GM20431 (cell line): ENCODE results near the gene PNISR.

Source experiments
- in situ Hi-C: fragments of 300-500 bp; cut with MseI, MboI; formaldehyde crosslinking; loops from one replicate; pipeline ENCODE4 v1.15.0; 2020; ENCODE audit warnings: low sequenced_read_pairs; ENCODE audit not compliant: unreplicated experiment

The PNISR gene, protein sequence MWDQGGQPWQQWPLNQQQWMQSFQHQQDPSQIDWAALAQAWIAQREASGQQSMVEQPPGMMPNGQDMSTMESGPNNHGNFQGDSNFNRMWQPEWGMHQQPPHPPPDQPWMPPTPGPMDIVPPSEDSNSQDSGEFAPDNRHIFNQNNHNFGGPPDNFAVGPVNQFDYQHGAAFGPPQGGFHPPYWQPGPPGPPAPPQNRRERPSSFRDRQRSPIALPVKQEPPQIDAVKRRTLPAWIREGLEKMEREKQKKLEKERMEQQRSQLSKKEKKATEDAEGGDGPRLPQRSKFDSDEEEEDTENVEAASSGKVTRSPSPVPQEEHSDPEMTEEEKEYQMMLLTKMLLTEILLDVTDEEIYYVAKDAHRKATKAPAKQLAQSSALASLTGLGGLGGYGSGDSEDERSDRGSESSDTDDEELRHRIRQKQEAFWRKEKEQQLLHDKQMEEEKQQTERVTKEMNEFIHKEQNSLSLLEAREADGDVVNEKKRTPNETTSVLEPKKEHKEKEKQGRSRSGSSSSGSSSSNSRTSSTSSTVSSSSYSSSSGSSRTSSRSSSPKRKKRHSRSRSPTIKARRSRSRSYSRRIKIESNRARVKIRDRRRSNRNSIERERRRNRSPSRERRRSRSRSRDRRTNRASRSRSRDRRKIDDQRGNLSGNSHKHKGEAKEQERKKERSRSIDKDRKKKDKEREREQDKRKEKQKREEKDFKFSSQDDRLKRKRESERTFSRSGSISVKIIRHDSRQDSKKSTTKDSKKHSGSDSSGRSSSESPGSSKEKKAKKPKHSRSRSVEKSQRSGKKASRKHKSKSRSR

DNA sequence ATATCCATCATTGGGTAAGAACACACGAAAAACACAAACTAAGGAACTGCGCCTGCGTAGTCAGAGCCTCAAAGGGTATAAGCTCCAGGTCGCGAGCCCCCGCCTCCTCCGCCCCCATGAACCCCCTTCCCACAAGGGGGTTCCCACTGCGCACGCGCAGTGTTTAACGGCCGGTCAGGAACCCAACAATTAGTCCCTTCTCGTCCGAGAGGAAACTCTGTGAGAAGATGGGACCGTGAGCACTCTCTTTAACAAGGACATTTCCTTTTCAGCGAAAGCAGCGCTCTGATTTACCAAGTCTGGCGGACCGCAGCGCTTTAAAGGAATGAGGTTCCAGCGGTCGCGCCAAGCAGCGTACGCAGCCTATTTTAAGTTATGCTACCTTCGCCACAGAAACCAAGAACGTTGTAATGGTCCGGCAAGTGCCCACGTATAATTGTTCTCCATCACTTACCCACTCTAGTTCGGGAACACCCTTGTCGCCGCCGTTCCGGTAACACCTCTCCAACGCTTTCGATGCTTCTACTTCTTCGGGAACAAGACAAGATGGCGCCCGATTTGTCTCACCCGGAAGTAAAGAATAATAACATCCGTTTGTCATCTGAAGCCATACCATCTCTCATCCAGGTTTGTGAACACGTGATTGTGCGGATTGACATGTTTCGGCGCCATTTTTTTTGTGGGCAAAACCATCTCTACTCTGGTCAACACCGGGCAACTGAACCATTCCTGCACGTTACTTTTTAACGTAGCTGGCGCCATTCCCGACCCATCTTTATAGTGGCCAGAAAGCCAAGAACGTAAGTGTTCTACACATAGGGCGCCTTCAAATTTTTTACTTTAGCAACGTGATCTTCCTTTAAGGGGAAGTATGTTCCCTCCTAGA, at the start of gene PNISR:
PNISR (minus strand) TSS at position 548 of the 886 bp plus-strand sequence. CDS start 10,649 bp downstream, outside the sequence.
- in situ Hi-C loops: no loop called here

DNA sequence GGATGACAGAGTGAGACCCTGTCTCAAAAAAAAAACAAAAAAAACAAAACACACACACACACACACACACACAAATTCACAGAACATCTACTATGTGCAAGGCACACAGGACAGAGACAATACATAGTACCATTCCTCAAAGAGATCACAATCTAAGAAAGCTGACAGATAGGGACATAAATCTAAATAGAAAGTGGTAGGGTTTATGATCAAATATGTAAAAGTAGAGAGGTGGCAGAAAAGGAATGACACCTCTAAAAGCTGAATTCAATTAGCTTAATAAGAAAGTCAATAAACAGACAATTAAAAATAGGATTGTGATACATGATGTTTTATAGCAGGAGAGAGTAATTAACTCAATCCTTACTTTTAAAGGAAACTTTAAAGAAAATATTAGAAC, 48.6 kb upstream of the PNISR start:
- in situ Hi-C loops: loop anchor here (25.0 kb wide), 1 partner anchor 264 kb away; no protein-coding TSS in a partner anchor

DNA sequence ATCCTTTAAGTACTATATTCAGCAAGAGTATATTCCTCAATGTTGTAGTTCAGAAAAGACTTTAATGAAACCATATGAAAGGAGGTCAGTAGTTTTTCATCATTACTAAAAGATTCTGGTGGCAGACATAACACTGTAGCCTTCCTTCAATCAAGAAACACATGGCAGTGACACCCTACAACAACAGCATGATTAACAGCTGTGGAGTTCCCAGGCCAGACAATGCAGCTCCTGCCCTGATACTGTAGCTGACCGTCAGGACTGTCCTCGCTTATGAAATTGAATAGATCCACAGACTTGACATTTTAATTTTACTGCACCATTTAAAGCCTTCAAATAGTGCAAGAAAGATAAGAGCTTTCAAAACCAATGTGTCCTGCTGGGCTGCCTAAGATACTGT, 46.5 kb upstream of the PNISR start:
- in situ Hi-C loops: loop anchor here (25.0 kb wide), 1 partner anchor 266 kb away; no protein-coding TSS in a partner anchor

DNA sequence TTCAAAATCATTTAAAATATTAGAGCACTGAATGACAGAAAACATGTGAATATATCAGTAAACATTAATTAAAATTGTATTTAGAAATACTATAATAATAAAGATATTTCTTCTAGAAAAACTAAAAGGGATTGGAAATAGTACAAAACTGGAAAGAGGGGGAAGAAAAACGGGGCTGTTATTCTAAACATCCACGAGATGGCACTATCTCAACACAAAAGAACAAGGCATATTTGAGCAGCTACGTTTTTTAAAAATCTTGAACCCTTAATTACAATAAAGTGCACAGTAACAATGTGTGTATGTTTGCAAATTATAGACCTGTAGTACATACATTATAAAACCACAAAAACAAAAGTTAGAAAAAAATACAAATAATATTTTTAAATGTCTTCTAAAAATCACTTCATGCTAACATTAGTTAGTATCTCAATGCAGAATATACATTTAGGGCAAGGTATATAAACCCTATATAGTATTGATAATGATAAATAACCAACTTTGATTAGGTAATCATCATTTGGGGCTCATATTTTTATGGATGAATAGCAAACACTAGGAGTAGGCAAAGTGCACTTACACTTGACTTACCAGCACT, 42.5 kb upstream of the PNISR start:
- in situ Hi-C loops: loop anchor here (25.0 kb wide), 1 partner anchor 270 kb away; no protein-coding TSS in a partner anchor

DNA sequence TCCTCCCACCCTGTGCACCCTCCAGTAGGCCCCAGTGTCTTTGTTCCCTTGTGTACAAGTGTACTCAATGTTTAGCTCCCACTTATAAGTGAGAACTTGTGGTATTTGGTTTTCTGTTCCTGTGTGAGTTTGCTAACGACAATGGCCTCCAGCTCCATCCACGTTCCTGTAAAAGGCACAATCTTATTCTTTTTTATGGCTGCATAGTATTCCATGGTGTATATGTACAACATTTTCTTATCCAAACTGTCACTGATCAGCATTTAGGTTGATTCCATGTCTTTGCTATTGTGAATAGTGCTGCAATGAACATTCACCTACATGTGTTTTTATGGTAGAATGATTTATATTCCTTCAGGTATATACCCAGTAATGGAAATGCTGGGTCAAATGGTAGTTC, 34.0 kb upstream of the PNISR start:
- in situ Hi-C loops: loop anchor here (25.0 kb wide), 1 partner anchor 278 kb away; no protein-coding TSS in a partner anchor

DNA sequence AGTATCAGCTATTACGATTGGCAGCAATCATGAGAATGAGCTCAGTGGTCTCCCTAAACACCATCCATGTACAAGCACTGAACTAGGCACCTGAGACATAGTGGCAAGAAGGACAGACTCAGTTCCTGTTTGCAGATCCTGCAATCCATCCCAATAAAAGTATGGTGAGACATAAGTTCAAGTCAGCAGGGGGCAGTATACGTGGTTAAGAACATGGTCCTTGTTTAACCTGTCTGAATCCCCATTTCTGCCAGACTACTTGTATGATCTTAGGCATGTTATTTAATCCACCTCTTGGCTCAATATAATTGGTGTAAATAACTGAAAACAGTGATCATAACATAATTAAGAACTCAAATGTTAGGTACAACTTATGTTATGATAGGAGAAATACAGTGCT, 33.2 kb upstream of the PNISR start:
- in situ Hi-C loops: loop anchor here (25.0 kb wide), 1 partner anchor 279 kb away; no protein-coding TSS in a partner anchor

DNA sequence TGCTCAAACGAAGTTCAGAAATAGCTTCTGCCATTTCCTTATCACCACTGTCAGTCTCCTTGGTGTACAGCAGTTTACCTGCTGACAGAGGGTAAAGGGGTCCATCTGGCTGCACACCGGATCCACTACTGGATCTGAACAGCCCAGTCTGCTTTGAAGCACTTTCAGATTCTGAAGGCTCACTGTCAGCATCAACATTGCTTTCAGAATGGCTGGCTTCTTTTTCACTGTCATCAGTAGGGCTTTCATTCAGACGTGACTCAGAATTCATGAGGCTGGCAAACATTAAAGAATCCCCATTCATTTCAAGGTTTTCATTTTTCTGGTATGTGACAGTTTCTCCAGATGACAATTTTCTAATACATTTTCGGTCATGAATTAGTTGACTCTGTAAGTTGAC, 21.0 kb upstream of the PNISR start:
- in situ Hi-C loops: no loop called here

DNA sequence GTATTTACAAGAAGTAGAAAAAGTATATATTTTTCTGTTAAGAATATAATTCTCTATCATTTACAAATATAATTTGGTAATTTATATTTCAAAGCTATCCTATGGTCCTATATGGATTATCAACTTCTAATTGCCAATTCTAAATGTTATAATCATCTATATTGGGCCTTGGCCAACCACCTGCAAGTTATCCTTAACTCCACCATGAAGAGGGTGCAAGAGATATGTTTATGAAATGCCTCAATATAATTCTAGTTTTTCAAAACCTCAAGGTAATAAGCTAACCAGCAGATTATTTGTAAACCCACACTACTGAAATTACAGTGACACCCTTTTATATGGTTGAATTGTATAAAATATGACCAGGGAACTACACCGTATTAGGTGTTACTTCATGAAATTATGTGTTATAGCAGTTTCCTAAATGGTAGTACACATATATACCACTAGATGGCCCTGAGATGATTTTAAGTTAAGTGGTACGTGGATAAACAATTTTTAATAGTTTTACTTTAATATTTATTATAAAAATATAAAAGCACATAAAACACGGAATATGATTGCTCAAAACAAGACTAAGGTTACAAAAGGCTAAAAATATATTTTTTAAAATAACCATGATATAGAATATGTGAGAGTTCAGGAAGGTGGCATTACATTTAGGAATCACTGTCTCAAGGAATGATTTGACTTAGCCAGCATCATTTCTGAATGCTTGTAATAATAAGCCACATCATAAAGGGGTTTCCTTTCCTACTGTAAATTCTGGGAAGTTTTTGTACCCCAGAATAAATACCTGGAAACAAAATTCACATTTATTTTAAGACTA, 9.8 kb upstream of the PNISR start:
- in situ Hi-C loops: no loop called here

DNA sequence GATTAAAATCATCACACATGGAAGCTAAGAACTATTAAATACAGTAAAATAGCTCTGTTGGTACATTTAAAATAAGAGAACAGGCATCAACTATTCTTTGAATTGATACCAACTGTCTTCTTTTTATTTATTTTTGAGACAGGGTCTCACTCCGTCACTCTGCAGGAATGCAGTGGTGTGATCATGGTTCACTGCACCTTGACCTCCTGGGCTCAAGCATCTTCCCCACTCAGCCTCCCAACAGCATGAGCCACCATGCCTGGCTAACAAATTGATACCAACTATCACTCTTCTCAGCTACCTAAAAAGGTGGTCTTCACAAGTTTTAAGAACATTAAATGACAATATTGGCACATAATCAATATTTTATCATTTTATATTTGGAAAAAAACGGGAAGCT, 7.8 kb upstream of the PNISR start:
- in situ Hi-C loops: no loop called here

DNA sequence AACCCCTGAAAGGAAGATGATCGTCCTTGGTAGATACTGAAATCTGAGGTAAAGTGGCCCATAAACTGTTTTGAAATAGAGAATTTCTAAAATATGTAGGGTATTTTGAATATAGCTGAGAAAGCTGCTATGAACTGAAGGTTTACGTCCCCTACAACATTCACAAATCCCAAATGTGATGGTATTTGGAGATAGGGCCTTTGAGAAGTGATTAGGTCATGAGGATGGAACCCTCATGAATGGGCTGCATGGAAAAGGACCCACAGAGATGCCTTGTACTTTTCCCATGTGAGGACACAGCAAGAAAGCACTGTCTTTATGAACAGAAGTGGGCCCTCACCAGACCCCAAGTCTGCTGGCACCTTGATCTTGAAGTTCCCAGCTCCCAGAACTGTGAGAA, 6.8 kb upstream of the PNISR start:
- in situ Hi-C loops: no loop called here

DNA sequence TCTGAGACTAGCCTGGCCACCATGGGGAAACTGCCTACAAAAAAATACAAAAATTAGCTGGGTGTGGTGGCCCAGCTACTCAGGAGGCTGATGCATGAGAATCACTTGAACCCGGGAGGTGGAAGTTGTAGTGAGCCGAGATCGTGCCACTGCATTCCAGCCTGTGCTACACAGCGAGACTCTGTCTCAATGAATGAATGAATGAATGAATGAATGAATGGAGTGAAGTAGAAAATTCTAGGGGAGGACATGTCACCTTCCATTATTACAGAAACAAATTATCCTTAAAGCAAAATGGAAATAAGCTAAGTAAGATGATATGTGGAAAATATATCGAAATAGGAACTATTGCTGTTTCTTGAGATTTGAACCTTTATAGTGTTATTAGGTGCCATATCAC, 2.9 kb upstream of the PNISR start:
- in situ Hi-C loops: no loop called here

DNA sequence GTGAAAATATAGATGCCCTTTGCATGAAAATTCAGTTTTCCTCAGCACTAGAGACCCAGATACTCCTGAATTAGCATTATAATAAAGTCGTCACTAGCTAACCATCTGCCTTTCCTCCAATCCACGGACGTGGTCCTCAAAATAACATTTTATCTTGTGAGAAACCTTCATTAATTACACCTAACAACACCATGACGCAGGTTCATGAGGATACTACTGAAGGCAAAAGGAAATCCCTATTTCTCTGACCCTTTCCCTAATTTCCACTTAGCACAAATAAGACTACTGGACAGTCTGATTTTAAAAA, 1.3 kb upstream of the PNISR start:
- in situ Hi-C loops: no loop called here

DNA sequence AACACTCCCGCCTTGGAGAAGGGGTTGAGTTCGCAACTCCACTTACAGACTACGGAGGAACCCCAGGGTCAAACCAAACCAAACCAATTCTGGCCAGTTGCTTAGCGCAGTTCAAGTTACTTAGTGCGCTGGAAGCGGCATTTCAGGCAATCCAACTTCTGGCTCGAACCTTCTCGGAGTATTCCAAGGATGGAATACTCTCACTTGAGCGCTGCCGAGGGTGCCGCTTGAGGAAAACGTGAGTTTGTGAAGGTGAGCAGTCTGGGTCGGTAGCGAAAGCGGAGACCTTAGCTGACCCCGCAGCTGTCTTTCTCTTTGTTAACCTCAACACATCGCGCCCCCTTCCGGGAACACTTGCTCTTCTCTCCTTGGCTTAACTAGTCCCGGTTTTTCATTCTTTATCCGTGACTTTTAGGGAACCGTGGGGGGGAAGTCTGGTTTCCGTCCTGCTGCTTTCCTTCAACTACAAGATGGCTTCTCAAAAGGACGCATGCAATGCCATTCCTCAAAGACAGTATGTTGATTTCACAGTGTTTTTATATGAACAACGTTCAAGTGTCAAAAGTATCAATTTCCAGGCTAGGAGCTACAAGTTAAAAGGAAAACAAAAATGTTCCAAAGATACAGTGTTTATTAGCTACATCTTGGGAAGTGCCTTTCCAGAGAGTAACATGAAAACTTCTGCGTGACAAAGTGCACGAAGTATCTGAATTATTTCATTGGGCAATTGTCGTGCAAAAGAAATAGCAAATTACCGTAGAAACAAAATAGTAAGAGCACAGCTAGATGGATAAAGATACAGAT, 741 bp upstream of the PNISR start:
- in situ Hi-C loops: no loop called here

DNA sequence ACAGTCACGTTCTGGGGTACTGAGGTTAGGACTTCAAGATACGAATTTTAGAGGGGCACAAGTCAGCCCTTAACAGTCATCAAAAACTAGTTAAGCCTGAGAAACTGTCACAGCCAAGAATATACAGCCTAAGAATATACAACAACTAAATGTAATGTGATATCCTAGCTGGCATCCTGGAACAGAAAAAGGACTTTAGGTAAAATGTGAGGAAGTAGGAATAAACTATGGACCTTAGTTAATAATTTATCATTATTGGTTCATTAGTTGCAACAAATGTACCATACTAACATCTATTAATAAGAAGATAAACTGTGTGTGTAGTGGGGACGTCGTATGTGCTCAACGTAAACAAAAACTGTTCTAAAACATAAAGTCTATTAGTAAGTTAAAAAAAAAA, 1.1 kb downstream of the PNISR start:
- in situ Hi-C loops: no loop called here

DNA sequence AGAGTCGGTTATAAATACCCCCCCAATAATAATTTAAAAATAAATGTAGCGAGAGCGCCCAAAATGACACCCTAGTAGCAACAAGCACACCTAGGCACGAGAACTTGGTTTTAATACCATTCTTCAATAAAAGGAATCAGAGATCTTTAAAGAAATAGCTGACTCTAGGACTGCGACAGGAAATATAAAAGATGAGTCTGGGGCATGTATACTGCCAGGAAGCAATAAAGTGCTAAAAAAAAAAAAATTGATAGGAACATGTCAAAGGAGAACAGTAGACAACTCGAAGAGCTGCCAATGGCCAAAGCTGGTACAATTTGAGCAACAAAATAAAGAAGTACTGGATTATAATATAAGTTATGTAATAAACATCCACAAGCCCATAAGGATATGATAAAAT, 2.2 kb downstream of the PNISR start:
- in situ Hi-C loops: no loop called here

DNA sequence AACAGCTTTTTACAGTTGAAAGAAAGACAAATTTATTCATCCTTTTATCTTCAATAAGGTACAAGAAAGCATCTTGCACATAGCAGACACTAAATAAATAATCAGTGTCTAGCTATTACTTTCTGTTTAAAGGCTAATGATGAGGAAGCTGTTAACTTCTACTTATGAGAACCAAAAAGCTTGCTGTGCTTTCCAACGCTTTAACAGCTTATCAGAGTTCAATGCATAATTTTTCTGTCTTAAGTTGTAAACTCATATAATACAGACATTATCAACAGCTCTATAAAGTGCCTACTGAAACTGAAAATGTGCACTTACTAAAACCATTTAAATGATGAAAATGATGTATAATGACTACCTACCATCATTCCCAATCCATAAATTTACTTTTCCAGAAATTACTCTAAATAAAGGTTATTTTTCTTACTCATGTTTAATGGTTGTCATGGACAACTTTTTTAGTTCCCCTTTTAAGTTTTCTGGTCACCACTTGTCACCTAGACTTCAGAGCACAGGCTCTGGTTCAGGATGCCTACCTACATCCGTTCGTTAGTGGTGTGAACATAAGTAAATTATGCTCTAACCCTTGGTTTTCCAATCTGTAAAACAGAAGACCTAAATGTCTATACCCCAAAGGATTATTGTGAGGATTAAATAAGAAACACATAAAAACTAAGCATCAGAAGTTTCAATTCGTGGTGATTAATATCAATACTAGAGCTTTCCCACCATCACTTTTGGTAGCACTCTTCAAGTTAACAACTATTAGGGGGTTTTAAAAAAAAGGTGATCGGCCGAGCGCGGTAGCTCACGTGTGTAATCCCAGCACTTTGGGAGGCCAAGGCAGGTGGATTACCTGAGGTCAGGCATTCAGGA, 8.0 kb downstream of the PNISR start:
- in situ Hi-C loops: no loop called here

DNA sequence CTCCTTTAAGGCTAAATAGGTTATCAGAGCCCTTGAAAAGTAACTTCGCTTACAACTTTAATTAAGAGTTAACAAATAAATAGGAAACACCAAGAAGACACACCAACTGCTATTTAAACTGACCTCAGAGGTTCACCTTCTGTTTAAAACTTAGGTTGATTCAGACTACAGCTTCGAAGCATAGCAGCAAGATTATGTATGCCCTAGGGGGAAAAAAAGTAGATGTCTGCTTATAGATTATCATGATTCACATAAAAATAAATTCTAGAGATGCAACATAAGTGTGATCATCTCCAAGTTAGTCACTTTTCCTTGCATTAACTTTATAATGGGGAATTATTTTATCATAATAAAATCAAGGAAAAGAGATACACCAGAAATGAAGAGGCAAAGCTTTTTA, 8.9 kb downstream of the PNISR start:
- in situ Hi-C loops: no loop called here
